Activated CD4-positive, alpha-beta T cell treated with anti-CD3 and anti-CD28 coated beads, Interleukin-2, amount 10 ng/mL, durations not matched to agents 7 days and 5 days (primary cell): Measurements from ENCODE around the gene WDR41. TPM values are rescaled to one million over a fixed set of nuclear protein-coding genes. Genes with fewer than 3 reads are reported as not detected.
"Not testable (repeated sequence)": the region's sequence is repeated elsewhere in the genome, so short reads cannot be mapped to it uniquely, and the experiment has no call there.

Source experiments
- CTCF ChIA-PET: fragments of 350-600 bp; sonication (Branson Sonifier 250); formaldehyde crosslinking; loops from one replicate; lab custom pipeline; 2021; ENCODE audit warnings: antibody characterized with exemption; lab: Charles Lee
- POLR2A ChIA-PET: fragments of 350-600 bp; sonication (Branson Sonifier 250); formaldehyde crosslinking; loops from one replicate; lab custom pipeline; 2021; ENCODE audit warnings: antibody characterized with exemption; lab: Charles Lee
- DNase-seq: peaks from one replicate; pipeline ENCODE4 v3.0.0-alpha.2; 2020
- H3K27ac Mint-ChIP-seq: one replicate; pipeline ENCODE4 v1.8.0; 2021; ENCODE audit warnings: mild to moderate bottlenecking, moderate library complexity, mixed read lengths
- H3K27me3 Mint-ChIP-seq: one replicate; pipeline ENCODE4 v1.8.0; 2021; ENCODE audit warnings: mixed read lengths
- H3K36me3 Mint-ChIP-seq: one replicate; pipeline ENCODE4 v1.8.0; 2021; ENCODE audit warnings: low read depth, mixed read lengths
- H3K4me1 Mint-ChIP-seq: one replicate; pipeline ENCODE4 v1.8.0; 2021; ENCODE audit warnings: mixed read lengths
- H3K4me3 Mint-ChIP-seq: one replicate; pipeline ENCODE4 v1.8.0; 2021; ENCODE audit warnings: mild to moderate bottlenecking, moderate library complexity, mixed read lengths
- H3K9me3 Mint-ChIP-seq: one replicate; pipeline ENCODE4 v1.8.0; 2021; ENCODE audit warnings: mixed read lengths
- total RNA-seq, 2 experiments: library from RNA; stranded (reverse); gene quantifications; one replicate each; pipeline ENCODE4 v1.2.3, GENCODE V29; 2021

The WDR41 gene
- total RNA-seq, 2 experiments from 2014 or later = 15.3 to 18.0 TPM

GRCh38 chr5:77486344-77486962 is 5.7 kb downstream of the WDR41 start:
- ChIA-PET POLR2A (no interaction called here), CTCF (no interaction called here)
- no peak for DNase-seq
- Mint-ChIP-seq H3K9me3 (no peaks in the 10 kb centered on the region), H3K36me3 (peaks cover 11% of the 10 kb centered on the region), H3K27ac (no peak overlapping the region), H3K4me3 (no peak overlapping the region), H3K4me1 (peaks cover 12% of the 10 kb centered on the region), H3K27me3 (no peaks in the 10 kb centered on the region)

- H3K9me3 Mint-ChIP-seq = no peaks in the 10 kb centered on the region
- ChIA-PET POLR2A (no interaction called here), CTCF (interaction anchor here (3.3 kb wide), 1 partner anchor 9 kb away, joined by 15 read pairs; the partner anchor contains the start of gene WDR41)
- no peaks in the 10 kb centered on the region for H3K27me3 Mint-ChIP-seq
- DNase-seq = no peak
- H3K4me3 Mint-ChIP-seq = no peak overlapping the region
- no peak overlapping the region for H3K27ac Mint-ChIP-seq
- peaks cover 14% of the 10 kb centered on the region for H3K36me3 Mint-ChIP-seq
- peaks cover 5% of the 10 kb centered on the region for H3K4me1 Mint-ChIP-seq
These were observed 8.4 kb downstream of the WDR41 start for GRCh38 chr5:77483682-77484081.

- peaks cover 13% of the 10 kb centered on the region for H3K36me3 Mint-ChIP-seq
- H3K4me3 Mint-ChIP-seq, H3K27me3 Mint-ChIP-seq, H3K4me1 Mint-ChIP-seq, DNase-seq, CTCF ChIA-PET, H3K9me3 Mint-ChIP-seq, H3K27ac Mint-ChIP-seq, POLR2A ChIA-PET: not testable (repeated sequence)
These were observed 17.1 kb downstream of the WDR41 start for GRCh38 chr5:77475041-77475440.

GRCh38 chr5:77468875-77469274 is 23.2 kb downstream of the WDR41 start:
- H3K4me1 Mint-ChIP-seq, H3K27ac Mint-ChIP-seq, H3K27me3 Mint-ChIP-seq, POLR2A ChIA-PET, CTCF ChIA-PET, DNase-seq, H3K4me3 Mint-ChIP-seq, H3K9me3 Mint-ChIP-seq: not testable (repeated sequence)
- H3K36me3 Mint-ChIP-seq = peaks cover 15% of the 10 kb centered on the region

- H3K9me3 Mint-ChIP-seq = peaks cover 4% of the 10 kb centered on the region
- no peaks in the 10 kb centered on the region for H3K27me3 Mint-ChIP-seq
- CTCF ChIA-PET = no interaction called here
- POLR2A ChIA-PET = no interaction called here
- DNase-seq = no peak
- H3K4me3 Mint-ChIP-seq = no peak overlapping the region
- H3K36me3 Mint-ChIP-seq = peaks cover 10% of the 10 kb centered on the region
- H3K4me1 Mint-ChIP-seq = no peaks in the 10 kb centered on the region
- no peak overlapping the region for H3K27ac Mint-ChIP-seq
These were observed 28.2 kb downstream of the WDR41 start for GRCh38 chr5:77463905-77464304.

- Mint-ChIP-seq H3K9me3 (no peaks in the 10 kb centered on the region), H3K36me3 (peaks cover 2% of the 10 kb centered on the region), H3K4me3 (no peak overlapping the region), H3K27me3 (no peaks in the 10 kb centered on the region), H3K27ac (no peak overlapping the region), H3K4me1 (no peaks in the 10 kb centered on the region)
- no peak for DNase-seq
- ChIA-PET CTCF (interaction anchor here (0.9 kb wide), 1 partner anchor 137 kb away, joined by 3 read pairs; no protein-coding TSS in a partner anchor), POLR2A (no interaction called here)
These were observed 30.8 kb downstream of the WDR41 start for GRCh38 chr5:77461287-77461686.

- Mint-ChIP-seq H3K27me3 (no peaks in the 10 kb centered on the region), H3K4me1 (no peaks in the 10 kb centered on the region), H3K9me3 (no peaks in the 10 kb centered on the region), H3K36me3 (peaks cover 12% of the 10 kb centered on the region), H3K4me3 (no peak overlapping the region), H3K27ac (no peak overlapping the region)
- ChIA-PET POLR2A (no interaction called here), CTCF (interaction anchor here (0.5 kb wide), 1 partner anchor 180 kb away, joined by 3 read pairs; no protein-coding TSS in a partner anchor)
- DNase-seq = no peak
These were observed 38.0 kb downstream of the WDR41 start for GRCh38 chr5:77454123-77454522.

- H3K27ac Mint-ChIP-seq = no peak overlapping the region
- no peak overlapping the region for H3K4me3 Mint-ChIP-seq
- H3K27me3 Mint-ChIP-seq = no peaks in the 10 kb centered on the region
- CTCF ChIA-PET = no interaction called here
- H3K36me3 Mint-ChIP-seq = peaks cover 24% of the 10 kb centered on the region
- no peak for DNase-seq
- peaks cover 1% of the 10 kb centered on the region for H3K9me3 Mint-ChIP-seq
- H3K4me1 Mint-ChIP-seq = no peaks in the 10 kb centered on the region
- POLR2A ChIA-PET = no interaction called here
These were observed 39.8 kb downstream of the WDR41 start for GRCh38 chr5:77452351-77452750.

- H3K36me3 Mint-ChIP-seq = peaks cover 37% of the 10 kb centered on the region
- no peaks in the 10 kb centered on the region for H3K4me1 Mint-ChIP-seq
- H3K9me3 Mint-ChIP-seq = peaks cover 3% of the 10 kb centered on the region
- H3K27ac Mint-ChIP-seq = no peak overlapping the region
- DNase-seq = no peak
- H3K4me3 Mint-ChIP-seq = no peak overlapping the region
- ChIA-PET POLR2A (no interaction called here), CTCF (no interaction called here)
- H3K27me3 Mint-ChIP-seq = no peaks in the 10 kb centered on the region
These were observed 42.1 kb downstream of the WDR41 start for GRCh38 chr5:77449981-77450380.

- CTCF ChIA-PET = interaction anchor here (0.6 kb wide), 1 partner anchor 1451 kb away, joined by 3 read pairs; no protein-coding TSS in a partner anchor
These were observed 42.8 kb downstream of the WDR41 start for GRCh38 chr5:77449277-77449676.

GRCh38 chr5:77448831-77449230 is 43.3 kb downstream of the WDR41 start:
- Mint-ChIP-seq H3K9me3 (peaks cover 3% of the 10 kb centered on the region), H3K27me3 (no peaks in the 10 kb centered on the region), H3K36me3 (peaks cover 38% of the 10 kb centered on the region), H3K27ac (no peak overlapping the region), H3K4me1 (no peaks in the 10 kb centered on the region), H3K4me3 (no peak overlapping the region)
- DNase-seq = no peak
- CTCF ChIA-PET = interaction anchor here (0.6 kb wide), 1 partner anchor 1452 kb away, joined by 3 read pairs; no protein-coding TSS in a partner anchor
- POLR2A ChIA-PET = no interaction called here

More at GRCh38 chr5:77449277-77449676, 42.8 kb downstream of the WDR41 start:
- DNase-seq = no peak
- H3K4me3 Mint-ChIP-seq = no peak overlapping the region
- H3K27ac Mint-ChIP-seq = no peak overlapping the region
- peaks cover 39% of the 10 kb centered on the region for H3K36me3 Mint-ChIP-seq
- H3K9me3 Mint-ChIP-seq = peaks cover 3% of the 10 kb centered on the region
- H3K27me3 Mint-ChIP-seq = no peaks in the 10 kb centered on the region
- H3K4me1 Mint-ChIP-seq = no peaks in the 10 kb centered on the region
- POLR2A ChIA-PET = no interaction called here

- Mint-ChIP-seq H3K9me3 (peaks cover 3% of the 10 kb centered on the region), H3K36me3 (peaks cover 32% of the 10 kb centered on the region), H3K4me1 (no peaks in the 10 kb centered on the region), H3K27me3 (no peaks in the 10 kb centered on the region), H3K27ac (no peak overlapping the region), H3K4me3 (no peak overlapping the region)
- ChIA-PET POLR2A (no interaction called here), CTCF (no interaction called here)
- no peak for DNase-seq
These were observed 47.8 kb downstream of the WDR41 start for GRCh38 chr5:77444356-77444755.

- Mint-ChIP-seq H3K4me1 (no peaks in the 10 kb centered on the region), H3K27me3 (no peaks in the 10 kb centered on the region), H3K27ac (no peak overlapping the region), H3K36me3 (peaks cover 25% of the 10 kb centered on the region), H3K9me3 (peaks cover 3% of the 10 kb centered on the region), H3K4me3 (no peak overlapping the region)
- ChIA-PET POLR2A (no interaction called here), CTCF (no interaction called here)
- no peak for DNase-seq
These were observed 48.4 kb downstream of the WDR41 start for GRCh38 chr5:77443670-77444069.

GRCh38 chr5:77438071-77438470 is 54.0 kb downstream of the WDR41 start:
- Mint-ChIP-seq H3K4me3 (no peak overlapping the region), H3K4me1 (no peaks in the 10 kb centered on the region), H3K27ac (no peak overlapping the region), H3K27me3 (no peaks in the 10 kb centered on the region), H3K9me3 (no peaks in the 10 kb centered on the region), H3K36me3 (peaks cover 4% of the 10 kb centered on the region)
- ChIA-PET POLR2A (no interaction called here), CTCF (interaction anchor here (1.6 to 2.1 kb wide), 2 partner anchors 11 to 19 kb away, joined by 4 to 9 read pairs; no protein-coding TSS in a partner anchor)
- no peak for DNase-seq
